Stimulated activated memory B cell treated with anti-CD40 and anti-IgM and Interleukin-4, amounts not matched to agents 10 μg/mL and 1 μg/mL and 100 μg/mL, for 72 hours (primary cell): ENCODE results near the gene ANLN.

Experiments used
- ATAC-seq: fragments of 150-1000 bp; cut with Tn5 transposase; 2 replicates; pipeline ENCODE4 v1.10.0; 2021
- H3K27ac Mint-ChIP-seq: one replicate; pipeline ENCODE4 v1.8.0; 2022; ENCODE audit warnings: mild to moderate bottlenecking, mixed read lengths
- H3K27me3 Mint-ChIP-seq: one replicate; pipeline ENCODE4 v1.8.0; 2022; ENCODE audit warnings: mixed read lengths
- H3K36me3 Mint-ChIP-seq: one replicate; pipeline ENCODE4 v1.8.0; 2022; ENCODE audit warnings: mixed read lengths
- H3K4me1 Mint-ChIP-seq: one replicate; pipeline ENCODE4 v1.8.0; 2022; ENCODE audit warnings: mixed read lengths
- H3K4me3 Mint-ChIP-seq: one replicate; pipeline ENCODE4 v1.8.0; 2022; ENCODE audit warnings: mild to moderate bottlenecking, moderate library complexity, mixed read lengths
- H3K9me3 Mint-ChIP-seq: one replicate; pipeline ENCODE4 v1.8.0; 2022; ENCODE audit warnings: mixed read lengths

ANLN gene

DNA sequence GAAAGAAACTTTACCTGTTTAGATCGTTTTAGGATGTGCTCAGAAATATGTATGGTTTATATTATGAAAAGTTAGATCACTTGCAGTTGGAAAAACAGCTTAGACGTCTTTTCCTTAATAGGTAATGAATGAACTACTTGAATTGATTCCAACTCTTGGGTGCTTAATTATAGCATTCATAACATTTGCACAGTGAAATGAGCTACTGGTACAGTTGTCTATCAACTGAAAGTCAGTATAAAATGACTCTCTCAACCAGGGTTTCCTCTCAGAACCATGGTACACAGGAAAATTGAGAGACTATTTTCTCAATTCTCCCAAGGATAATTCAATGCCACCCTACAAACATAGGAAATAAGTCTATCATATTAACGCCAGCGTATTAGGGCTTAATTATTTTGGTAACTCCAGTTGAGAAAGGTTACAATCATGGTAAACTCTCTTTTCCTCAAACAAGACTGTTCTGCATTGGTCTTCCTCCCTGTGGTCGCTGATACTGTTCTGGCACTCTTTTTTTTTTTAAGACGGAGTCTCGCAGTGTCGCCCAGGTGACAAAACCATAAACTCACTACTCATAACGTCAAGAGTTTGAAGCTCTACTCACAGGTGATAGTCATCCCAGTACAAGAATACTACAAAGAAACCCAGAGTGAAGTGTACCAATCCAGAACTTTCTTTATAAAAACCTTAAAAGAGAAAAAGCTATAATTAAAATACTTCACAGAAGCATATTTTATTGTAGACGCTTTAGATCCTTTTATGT is 2.0 kb downstream of the ANLN start:
- Mint-ChIP-seq H3K27ac (no peak overlapping the region), H3K27me3 (peaks cover 19% of the 10 kb centered on the region), H3K36me3 (no peaks in the 10 kb centered on the region), H3K4me1 (peaks cover 13% of the 10 kb centered on the region), H3K4me3 (no peak overlapping the region), H3K9me3 (no peaks in the 10 kb centered on the region)
- no peak for ATAC-seq

DNA sequence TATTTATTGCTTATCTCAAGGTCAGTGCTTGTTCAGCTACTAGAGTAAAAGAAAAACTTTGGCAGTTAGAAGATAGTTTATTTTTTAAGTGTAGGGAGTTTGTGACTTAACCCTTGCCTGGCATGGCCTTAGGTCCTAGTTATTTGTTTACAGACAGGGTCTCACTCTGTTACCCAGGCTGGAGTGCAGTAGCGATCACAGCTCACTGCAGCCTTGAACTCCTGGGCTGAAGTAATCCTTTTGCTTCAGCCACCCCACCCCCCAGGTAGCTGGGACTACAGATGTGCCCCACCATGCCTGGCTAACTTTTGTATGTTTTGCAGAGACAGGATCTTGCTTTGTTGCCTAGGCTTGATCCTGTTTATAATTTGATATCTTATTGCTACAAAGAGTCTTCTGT is 4.2 kb downstream of the ANLN start:
- H3K4me3 Mint-ChIP-seq = no peak overlapping the region
- peaks cover 19% of the 10 kb centered on the region for H3K27me3 Mint-ChIP-seq
- no peaks in the 10 kb centered on the region for H3K36me3 Mint-ChIP-seq
- no peaks in the 10 kb centered on the region for H3K9me3 Mint-ChIP-seq
- ATAC-seq = no peak
- H3K4me1 Mint-ChIP-seq = peaks cover 13% of the 10 kb centered on the region
- H3K27ac Mint-ChIP-seq = no peak overlapping the region

DNA sequence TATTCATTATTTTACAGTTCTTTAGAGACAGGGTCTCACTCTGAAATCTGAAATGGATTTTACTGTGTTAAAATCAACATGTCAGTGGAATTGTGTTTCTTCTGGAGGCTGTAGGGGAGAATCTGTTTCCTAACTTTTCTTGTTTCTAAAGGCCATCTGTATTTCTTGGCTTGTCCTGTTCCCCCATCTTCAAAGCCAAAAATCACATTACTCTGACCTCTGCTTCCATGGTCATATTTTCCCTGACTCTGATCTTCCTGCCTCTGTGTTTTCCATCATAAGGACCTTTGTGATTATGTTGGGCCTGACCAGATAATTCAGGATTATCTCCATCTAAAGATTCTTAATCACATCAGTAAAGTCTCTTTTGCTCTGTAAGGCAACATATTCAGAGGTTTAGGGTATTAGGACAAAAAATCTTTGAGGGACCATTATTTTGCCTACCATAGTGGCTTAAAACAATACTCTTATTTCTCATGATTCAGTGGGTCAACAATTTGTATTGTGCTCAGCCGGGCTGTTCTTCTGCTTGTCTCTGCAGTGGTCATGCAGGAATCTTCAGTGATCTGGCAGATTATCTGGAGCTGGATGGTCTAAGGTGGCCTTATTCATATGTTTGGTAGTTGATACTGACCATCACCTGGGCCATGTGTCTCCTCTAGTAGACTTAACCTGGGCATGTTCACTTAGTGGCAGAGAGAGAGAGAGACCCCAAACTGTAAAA is 5.7 kb downstream of the ANLN start:
- H3K36me3 Mint-ChIP-seq = no peaks in the 10 kb centered on the region
- no peak overlapping the region for H3K27ac Mint-ChIP-seq
- H3K4me3 Mint-ChIP-seq = no peak overlapping the region
- no peak for ATAC-seq
- H3K9me3 Mint-ChIP-seq = no peaks in the 10 kb centered on the region
- H3K27me3 Mint-ChIP-seq = peaks cover 19% of the 10 kb centered on the region
- H3K4me1 Mint-ChIP-seq = peaks cover 9% of the 10 kb centered on the region

DNA sequence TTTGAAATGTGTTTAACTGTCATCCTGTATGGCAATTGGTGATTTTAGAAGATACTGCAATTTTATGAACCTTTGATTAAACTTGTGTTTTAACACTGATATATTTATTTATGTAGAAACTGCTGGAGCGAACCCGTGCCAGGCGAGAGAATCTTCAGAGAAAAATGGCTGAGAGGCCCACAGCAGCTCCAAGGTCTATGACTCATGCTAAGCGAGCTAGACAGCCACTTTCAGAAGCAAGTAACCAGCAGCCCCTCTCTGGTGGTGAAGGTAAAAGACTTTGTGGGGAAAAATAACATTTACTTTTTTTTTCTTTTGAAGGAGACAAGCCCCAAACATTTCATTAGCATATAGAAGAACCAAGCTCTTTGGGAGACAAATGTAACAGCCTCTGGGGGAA is 6.5 kb downstream of the ANLN start:
- ATAC-seq = no peak
- peaks cover under 1% of the 10 kb centered on the region for H3K4me1 Mint-ChIP-seq
- H3K9me3 Mint-ChIP-seq = no peaks in the 10 kb centered on the region
- H3K36me3 Mint-ChIP-seq = no peaks in the 10 kb centered on the region
- no peak overlapping the region for H3K27ac Mint-ChIP-seq
- no peak overlapping the region for H3K4me3 Mint-ChIP-seq
- peaks cover 19% of the 10 kb centered on the region for H3K27me3 Mint-ChIP-seq

DNA sequence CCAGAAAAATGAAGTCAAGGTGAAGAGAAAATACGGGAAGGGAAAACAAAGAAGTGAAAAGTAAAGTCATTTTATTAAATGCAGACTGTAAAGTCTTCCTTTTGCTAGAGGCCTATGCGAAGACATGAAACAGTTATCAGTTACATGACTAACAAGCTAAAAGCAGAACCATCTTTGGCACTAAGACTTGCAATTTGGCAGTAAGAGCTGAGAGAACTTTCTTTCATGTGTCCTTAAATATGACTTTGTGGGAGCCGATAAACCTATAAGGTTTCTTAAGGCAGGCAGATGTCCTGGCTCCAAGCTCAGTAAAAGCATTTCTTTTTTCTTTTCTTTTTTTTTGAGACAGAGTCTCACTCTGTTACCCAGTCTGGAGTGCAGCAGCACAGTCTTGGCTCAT is 10.4 kb downstream of the ANLN start:
- no peak overlapping the region for H3K27ac Mint-ChIP-seq
- no peak for ATAC-seq
- H3K9me3 Mint-ChIP-seq = no peaks in the 10 kb centered on the region
- H3K4me3 Mint-ChIP-seq = no peak overlapping the region
- H3K4me1 Mint-ChIP-seq = no peaks in the 10 kb centered on the region
- H3K36me3 Mint-ChIP-seq = no peaks in the 10 kb centered on the region
- H3K27me3 Mint-ChIP-seq = peaks cover 6% of the 10 kb centered on the region

DNA sequence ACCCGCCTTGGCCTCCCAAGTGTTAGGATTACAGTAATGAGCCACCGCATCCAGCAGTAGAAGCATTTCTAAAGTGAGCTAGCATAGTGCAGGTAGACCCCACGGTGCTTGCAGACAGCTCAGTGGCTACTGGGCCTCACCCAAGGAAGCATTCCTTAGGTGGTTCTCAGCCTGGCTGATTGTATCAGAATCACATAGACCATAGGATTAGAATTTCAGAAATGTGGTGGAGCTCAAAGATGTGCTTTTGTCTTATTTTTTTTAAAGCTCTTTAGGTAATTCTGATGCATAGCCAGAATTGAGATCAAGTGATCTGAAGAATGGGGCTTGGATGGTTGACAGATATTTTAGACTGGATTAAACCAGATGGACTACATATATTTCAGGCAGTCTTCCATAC is 10.9 kb downstream of the ANLN start:
- Mint-ChIP-seq H3K36me3 (no peaks in the 10 kb centered on the region), H3K27ac (no peak overlapping the region), H3K4me1 (no peaks in the 10 kb centered on the region), H3K9me3 (no peaks in the 10 kb centered on the region), H3K4me3 (no peak overlapping the region), H3K27me3 (peaks cover under 1% of the 10 kb centered on the region)
- no peak for ATAC-seq

DNA sequence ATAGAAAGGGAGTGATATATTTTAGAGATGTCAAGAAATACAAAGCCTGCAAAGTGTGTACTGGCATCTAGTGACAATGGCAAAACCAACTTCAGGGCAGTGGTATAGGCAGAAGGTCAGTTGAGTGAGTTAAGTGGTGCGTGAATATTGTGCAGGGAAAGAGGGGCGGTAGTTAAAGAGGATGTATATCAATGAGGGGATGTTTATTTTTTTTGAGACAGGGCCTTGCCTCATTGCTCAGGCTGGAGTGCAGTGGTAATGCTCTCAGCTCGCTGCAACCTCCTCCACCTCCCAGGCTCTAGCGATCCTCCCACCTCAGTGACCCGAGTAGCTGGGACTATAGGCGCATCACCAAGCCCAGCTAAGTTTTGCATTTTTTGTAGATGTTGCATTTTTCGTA is 13.8 kb downstream of the ANLN start:
- Mint-ChIP-seq H3K4me1 (no peaks in the 10 kb centered on the region), H3K27ac (no peak overlapping the region), H3K4me3 (no peak overlapping the region), H3K36me3 (no peaks in the 10 kb centered on the region), H3K9me3 (no peaks in the 10 kb centered on the region), H3K27me3 (no peaks in the 10 kb centered on the region)
- ATAC-seq = no peak

DNA sequence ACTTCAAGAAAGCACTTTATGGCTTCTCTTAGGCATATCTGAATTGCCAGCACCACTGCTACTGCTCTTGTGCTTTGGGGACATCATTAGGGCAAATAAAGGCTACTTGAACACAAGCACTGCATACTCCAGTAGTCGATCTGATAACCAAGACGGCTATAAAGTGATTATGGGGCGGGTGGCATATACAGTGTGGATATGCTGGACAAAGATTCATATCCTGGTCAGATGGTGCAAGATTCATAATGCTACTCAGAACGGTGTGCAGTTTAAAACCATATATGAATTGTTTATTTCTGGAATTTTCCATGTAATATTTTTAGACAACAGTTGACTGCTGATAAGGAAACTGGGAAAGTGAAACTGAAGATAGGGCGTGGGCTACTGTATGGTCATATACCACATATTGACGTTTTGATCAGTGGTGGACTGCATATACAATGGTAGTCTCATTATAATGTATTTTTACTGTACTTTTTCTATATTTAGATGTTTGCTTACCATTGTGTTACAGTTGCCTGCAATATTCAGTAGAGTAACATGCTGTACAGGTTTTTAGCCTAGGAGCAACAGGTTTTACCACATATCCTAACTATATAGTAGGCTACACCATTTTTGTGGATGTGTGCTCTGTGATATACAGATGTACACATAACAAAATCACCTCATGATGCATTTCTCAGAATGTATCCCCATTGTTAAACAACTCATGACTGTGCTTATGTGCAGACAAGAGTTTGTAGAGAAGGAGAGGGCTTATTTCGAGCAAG is 15.2 kb downstream of the ANLN start:
- Mint-ChIP-seq H3K9me3 (no peaks in the 10 kb centered on the region), H3K36me3 (no peaks in the 10 kb centered on the region), H3K27me3 (no peaks in the 10 kb centered on the region), H3K4me3 (no peak overlapping the region), H3K27ac (no peak overlapping the region), H3K4me1 (no peaks in the 10 kb centered on the region)
- ATAC-seq = no peak

DNA sequence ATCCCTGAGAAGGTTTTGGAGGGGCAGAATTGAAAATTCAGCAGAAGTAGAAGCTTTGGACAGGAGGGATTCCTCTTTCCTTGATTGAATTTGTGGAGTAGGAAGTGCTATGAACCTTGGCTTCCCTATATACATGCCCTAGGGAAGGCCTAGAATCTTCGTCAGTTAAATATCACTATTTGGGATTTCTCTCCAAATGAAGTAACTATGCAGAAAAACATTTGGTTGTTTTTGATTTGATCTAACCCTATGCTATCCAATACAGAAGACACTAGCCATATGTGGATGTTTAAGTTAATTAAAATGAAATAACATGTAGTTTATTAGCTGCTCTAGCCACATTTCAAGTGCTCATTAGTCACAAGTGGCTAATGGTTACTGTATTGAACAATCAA is 15.7 kb downstream of the ANLN start:
- H3K27ac Mint-ChIP-seq = no peak overlapping the region
- no peaks in the 10 kb centered on the region for H3K27me3 Mint-ChIP-seq
- H3K36me3 Mint-ChIP-seq = no peaks in the 10 kb centered on the region
- H3K4me1 Mint-ChIP-seq = no peaks in the 10 kb centered on the region
- no peak for ATAC-seq
- H3K4me3 Mint-ChIP-seq = no peak overlapping the region
- no peaks in the 10 kb centered on the region for H3K9me3 Mint-ChIP-seq

DNA sequence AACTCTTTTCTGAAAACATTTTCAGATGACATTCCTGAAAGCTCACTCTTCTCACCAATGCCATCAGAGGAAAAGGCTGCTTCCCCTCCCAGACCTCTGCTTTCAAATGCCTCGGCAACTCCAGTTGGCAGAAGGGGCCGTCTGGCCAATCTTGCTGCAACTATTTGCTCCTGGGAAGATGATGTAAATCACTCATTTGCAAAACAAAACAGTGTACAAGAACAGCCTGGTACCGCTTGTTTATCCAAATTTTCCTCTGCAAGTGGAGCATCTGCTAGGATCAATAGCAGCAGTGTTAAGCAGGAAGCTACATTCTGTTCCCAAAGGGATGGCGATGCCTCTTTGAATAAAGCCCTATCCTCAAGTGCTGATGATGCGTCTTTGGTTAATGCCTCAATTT is 16.5 kb downstream of the ANLN start:
- H3K4me1 Mint-ChIP-seq = no peaks in the 10 kb centered on the region
- no peaks in the 10 kb centered on the region for H3K27me3 Mint-ChIP-seq
- ATAC-seq = no peak
- no peaks in the 10 kb centered on the region for H3K36me3 Mint-ChIP-seq
- no peak overlapping the region for H3K4me3 Mint-ChIP-seq
- no peaks in the 10 kb centered on the region for H3K9me3 Mint-ChIP-seq
- H3K27ac Mint-ChIP-seq = no peak overlapping the region

DNA sequence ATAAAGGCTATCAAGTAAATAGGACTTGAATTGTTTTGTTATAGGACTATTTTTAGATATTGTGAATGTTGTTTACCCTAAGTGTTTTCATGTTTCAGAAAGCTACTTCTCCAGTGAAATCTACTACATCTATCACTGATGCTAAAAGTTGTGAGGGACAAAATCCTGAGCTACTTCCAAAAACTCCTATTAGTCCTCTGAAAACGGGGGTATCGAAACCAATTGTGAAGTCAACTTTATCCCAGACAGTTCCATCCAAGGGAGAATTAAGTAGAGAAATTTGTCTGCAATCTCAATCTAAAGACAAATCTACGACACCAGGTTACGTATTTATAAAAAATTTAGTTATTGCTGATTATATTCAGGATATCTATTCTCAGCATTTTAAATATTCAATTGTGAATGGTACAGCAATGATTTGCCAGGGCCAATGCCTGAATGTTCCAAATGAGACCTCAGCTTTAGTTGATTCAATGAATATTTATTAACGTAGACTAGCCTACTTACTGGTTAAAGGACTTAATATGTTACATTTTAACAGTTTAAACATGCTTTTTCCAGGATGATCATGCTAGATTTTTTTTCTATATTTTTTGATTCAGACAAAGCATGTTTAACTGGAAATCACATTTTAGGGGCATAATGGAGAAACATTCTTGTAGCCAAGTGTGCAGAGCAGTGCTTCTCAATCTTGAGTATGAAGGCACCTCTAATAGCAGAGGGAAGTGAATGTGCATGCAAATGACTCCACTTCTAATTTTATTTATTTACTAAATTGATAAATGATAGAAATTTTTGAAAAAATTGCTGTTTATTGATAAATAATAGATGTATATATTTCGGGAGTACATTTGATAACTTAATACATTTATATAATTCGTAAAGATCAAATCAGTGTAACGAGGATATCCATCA is 18.2 kb downstream of the ANLN start:
- ATAC-seq = no peak
- Mint-ChIP-seq H3K4me1 (no peaks in the 10 kb centered on the region), H3K27me3 (no peaks in the 10 kb centered on the region), H3K27ac (no peak overlapping the region), H3K9me3 (no peaks in the 10 kb centered on the region), H3K4me3 (no peak overlapping the region), H3K36me3 (no peaks in the 10 kb centered on the region)

DNA sequence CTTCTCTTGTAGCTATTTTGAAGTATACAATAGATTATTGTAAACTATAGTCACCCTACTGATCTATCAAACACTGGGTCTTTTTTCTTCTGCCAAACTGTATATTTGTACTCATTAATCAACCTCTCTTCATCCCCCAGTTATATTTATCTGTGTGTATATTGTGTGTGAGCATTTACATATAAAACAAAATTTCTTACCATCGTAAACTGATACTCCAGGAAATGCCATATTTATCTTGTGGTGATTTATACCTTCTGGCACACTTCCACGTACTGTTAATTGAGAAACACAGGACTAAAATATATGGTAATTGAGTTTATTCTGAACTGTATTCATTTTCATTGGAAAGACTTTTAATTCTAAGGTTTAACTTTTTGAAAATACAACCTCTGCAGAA is 18.9 kb downstream of the ANLN start:
- Mint-ChIP-seq H3K27me3 (no peaks in the 10 kb centered on the region), H3K4me1 (no peaks in the 10 kb centered on the region), H3K9me3 (no peaks in the 10 kb centered on the region), H3K4me3 (no peak overlapping the region), H3K27ac (no peak overlapping the region), H3K36me3 (no peaks in the 10 kb centered on the region)
- ATAC-seq = no peak

DNA sequence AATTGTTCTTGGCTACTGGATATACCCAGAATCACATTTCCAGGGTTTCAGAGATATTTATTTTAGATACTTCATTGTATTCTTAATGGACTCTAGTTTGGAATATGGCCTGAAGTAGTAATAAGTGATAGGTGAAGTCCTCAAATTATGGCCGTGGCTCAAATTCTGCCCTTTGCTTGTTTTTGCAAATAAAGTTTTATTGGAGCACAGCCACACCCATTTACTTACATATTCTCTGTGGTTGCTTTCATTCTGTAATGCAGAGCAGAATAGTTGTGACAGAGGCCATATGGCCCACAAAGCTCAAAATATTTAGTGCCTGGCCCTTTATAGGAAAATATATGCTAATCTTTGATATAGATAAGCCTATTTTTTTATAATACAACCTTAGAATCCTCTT is 19.5 kb downstream of the ANLN start:
- ATAC-seq = no peak
- no peaks in the 10 kb centered on the region for H3K27me3 Mint-ChIP-seq
- H3K36me3 Mint-ChIP-seq = no peaks in the 10 kb centered on the region
- no peaks in the 10 kb centered on the region for H3K4me1 Mint-ChIP-seq
- H3K27ac Mint-ChIP-seq = no peak overlapping the region
- H3K4me3 Mint-ChIP-seq = no peak overlapping the region
- no peaks in the 10 kb centered on the region for H3K9me3 Mint-ChIP-seq

DNA sequence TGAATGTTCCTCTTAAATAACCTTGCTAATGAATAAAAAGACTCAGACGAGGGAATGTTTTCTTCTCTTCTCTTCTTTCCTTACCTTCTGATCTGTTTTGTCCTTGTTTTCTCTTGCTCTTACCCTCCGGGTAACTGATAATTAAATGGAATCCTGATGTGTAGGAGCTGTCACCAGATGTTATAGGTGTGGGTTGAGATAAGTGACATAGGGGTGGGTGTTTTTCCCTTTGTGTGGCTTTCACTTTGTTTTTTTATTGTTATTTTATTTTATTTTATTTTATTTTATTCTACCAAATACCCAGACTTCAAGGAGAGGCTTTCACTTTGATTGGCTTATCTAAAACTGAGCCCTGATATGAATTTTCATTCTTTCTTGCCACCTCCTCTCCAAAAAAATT is 25.5 kb downstream of the ANLN start:
- Mint-ChIP-seq H3K9me3 (no peaks in the 10 kb centered on the region), H3K36me3 (no peaks in the 10 kb centered on the region), H3K27ac (no peak overlapping the region), H3K4me1 (no peaks in the 10 kb centered on the region), H3K27me3 (no peaks in the 10 kb centered on the region), H3K4me3 (no peak overlapping the region)
- ATAC-seq = no peak

DNA sequence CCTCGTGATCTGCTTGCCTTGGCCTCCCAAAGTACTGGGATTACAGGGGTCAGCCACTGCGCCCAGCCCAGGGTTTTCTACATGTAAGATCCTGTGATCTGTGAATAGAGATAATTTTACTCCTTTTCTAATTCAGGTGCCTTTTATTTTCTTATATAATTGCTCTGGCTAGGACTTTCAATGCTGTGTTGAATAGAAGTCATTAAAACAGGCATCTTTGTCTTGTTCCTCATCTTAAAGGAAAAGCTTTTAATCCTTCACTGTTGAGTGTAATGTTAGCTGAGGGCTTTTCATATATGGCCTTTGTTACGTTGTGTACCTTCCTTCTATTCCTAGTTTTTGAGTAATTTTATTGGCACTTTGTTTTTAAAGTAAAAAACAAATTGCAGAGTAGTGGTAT is 26.6 kb downstream of the ANLN start:
- Mint-ChIP-seq H3K36me3 (no peaks in the 10 kb centered on the region), H3K4me1 (no peaks in the 10 kb centered on the region), H3K27me3 (no peaks in the 10 kb centered on the region), H3K9me3 (no peaks in the 10 kb centered on the region), H3K27ac (no peak overlapping the region), H3K4me3 (no peak overlapping the region)
- ATAC-seq = no peak
